NB4 (cell line): ENCODE results near the gene CRYZL1.

Experiments used
- CTCF ChIP-seq: IDR thresholded peaks from one replicate; pipeline ENCODE4 v1.5.1; 2012; ENCODE audit warnings: low read depth, low read length
- MAX ChIP-seq: IDR thresholded peaks from 2 replicates; pipeline ENCODE4 v1.6.1; 2011; ENCODE audit warnings: low read depth, low read length
- MYC ChIP-seq: IDR thresholded peaks from 2 replicates; pipeline ENCODE4 v1.6.1; 2011; ENCODE audit warnings: low read depth, low read length
- POLR2A ChIP-seq: IDR thresholded peaks from 2 replicates; pipeline ENCODE4 v1.6.1; 2011; ENCODE audit warnings: mild to moderate bottlenecking; ENCODE audit not compliant: insufficient read length; ENCODE audit errors: extremely low read depth

- TF ChIP-seq POLR2A (no peak), CTCF (no peak), MAX (no peak), MYC (no peak)
These were observed 6.0 kb upstream of the CRYZL1 start for GRCh38 chr21:33647587-33647986.
